Activated gamma-delta T cell (primary cell): ENCODE results near the gene STK39.

Experiments used
- DNase-seq: peaks from one replicate; lab custom pipeline; 2025; lab: John Stamatoyannopoulos, UW

Gene STK39

GRCh38 chr2:167932123-167932693, 315.2 kb downstream of the STK39 start:
- no peak for DNase-seq

GRCh38 chr2:167929484-167929883, 317.9 kb downstream of the STK39 start:
- no peak for DNase-seq

GRCh38 chr2:167928434-167928833, 319.0 kb downstream of the STK39 start:
- DNase-seq: no peak

GRCh38 chr2:167925758-167926157, 321.6 kb downstream of the STK39 start:
- DNase-seq: no peak

- no peak for DNase-seq
Observed at GRCh38 chr2:167924556-167924955, 322.8 kb downstream of the STK39 start.

- DNase-seq: no peak
Observed at GRCh38 chr2:167916756-167917155, 330.6 kb downstream of the STK39 start.

GRCh38 chr2:167914969-167915368, 332.4 kb downstream of the STK39 start:
- DNase-seq: no peak

GRCh38 chr2:167908786-167909185, 338.6 kb downstream of the STK39 start:
- DNase-seq: no peak

GRCh38 chr2:167905668-167906067, 341.7 kb downstream of the STK39 start:
- DNase-seq: no peak
